HG03439 (cell line): Measurements from ENCODE around the gene SLC25A23.

Source experiments
- ATAC-seq: cut with Tn5 transposase; IDR thresholded peaks from one replicate; pipeline ENCODE4 v1.9.1; 2021; ENCODE audit warnings: mild to moderate bottlenecking, moderate library complexity; ENCODE audit not compliant: unreplicated experiment

The SLC25A23 gene

GRCh38 chr19:6425732-6426620 lies 33.6 kb downstream of the SLC25A23 start:
- ATAC-seq: no peak

GRCh38 chr19:6424939-6425731 lies 34.5 kb downstream of the SLC25A23 start:
- peak; percentile 85 for ATAC-seq

DNA sequence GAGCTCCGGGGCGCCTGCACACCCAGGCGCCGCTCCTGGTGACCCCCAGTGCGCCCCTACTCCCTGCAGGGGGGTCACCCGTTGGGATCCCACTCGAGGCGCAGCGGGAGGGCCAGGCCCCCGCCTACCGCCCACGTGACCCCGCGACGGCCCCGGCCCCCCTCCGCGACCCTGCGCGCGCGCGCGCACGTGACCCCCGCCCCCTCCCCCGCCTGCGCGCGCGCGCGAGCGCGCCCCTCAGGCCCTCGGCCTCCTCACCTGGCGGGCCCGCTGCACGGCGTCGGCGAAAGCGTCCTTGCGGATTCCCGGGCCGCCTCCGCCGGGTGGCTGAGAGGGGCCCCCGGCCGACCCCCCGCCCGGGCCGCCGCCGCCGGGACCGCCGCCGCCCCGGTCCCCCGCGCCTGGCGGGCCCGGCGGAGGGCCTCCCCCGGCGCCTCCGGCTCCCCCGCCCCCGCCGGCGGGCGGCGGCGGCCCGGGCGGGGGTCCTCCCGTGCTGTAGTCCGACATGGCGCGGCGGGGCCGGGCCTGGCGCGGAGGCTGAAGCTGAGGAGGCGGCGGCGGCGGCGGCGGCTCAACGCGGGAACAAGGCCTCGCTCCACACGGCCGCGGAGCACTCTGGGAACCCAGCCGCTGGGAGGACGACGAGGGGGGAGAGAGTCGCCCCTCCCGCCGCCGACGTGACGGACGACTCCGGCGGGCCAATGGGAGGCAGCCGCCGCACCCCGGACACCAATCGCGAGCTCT lies 35.2 kb downstream of the SLC25A23 start, which contains the start of gene KHSRP:
Gene KHSRP (minus strand): TSS at position 617 of the 744 bp plus-strand sequence. CDS start 110 bp downstream, at position 507.
- ATAC-seq: no peak

GRCh38 chr19:6423499-6424194 lies 35.9 kb downstream of the SLC25A23 start:
- no peak for ATAC-seq

DNA sequence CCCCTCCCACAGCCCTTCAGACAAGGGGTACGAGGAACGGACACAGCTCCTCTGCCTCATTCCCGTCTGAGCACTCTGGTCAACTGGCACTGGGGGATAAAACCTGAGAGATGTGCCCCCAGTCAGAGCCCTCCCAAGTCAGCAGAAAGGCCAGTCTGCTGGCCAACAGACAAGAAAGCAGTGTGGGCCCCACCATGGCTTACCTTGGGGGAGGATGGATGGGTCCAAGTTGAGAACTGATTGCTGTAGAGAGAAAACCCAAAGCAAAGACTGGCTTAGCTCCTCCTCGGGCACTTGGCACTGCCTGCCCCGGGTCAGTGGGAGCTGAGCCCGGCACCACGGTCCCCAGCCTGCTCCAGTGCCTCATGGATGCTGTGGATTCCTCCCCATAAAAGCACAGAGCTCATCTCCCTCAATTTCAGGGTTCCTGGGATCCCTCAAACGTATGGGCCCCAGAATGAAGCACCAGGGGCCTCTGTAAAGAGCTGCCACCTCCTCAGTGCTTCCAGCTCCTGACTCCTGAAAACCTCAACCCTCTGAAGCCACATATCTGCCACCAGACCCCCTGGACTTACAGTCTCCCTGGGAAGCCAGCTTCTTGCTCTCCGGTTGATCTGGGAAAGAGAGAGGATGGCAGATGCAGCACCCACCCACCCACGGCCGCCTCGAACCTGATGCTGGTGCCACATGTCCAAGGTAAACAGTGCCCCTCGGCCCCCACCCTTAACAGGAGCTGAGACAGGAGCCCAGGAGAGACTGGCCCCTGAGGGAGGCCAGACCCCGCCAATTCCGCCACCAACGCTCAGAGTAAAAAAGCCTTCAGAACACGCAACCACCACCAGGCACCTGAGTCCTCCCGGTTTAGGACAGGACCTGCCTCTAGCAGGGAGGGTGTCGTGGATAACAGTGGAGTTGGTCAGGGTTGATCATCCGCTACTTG lies 38.2 kb downstream of the SLC25A23 start:
- ATAC-seq: no peak

GRCh38 chr19:6418562-6418932 lies 41.0 kb downstream of the SLC25A23 start:
- no peak for ATAC-seq

- no peak for ATAC-seq
Measured at GRCh38 chr19:6417713-6418561, 41.7 kb downstream of the SLC25A23 start.

DNA sequence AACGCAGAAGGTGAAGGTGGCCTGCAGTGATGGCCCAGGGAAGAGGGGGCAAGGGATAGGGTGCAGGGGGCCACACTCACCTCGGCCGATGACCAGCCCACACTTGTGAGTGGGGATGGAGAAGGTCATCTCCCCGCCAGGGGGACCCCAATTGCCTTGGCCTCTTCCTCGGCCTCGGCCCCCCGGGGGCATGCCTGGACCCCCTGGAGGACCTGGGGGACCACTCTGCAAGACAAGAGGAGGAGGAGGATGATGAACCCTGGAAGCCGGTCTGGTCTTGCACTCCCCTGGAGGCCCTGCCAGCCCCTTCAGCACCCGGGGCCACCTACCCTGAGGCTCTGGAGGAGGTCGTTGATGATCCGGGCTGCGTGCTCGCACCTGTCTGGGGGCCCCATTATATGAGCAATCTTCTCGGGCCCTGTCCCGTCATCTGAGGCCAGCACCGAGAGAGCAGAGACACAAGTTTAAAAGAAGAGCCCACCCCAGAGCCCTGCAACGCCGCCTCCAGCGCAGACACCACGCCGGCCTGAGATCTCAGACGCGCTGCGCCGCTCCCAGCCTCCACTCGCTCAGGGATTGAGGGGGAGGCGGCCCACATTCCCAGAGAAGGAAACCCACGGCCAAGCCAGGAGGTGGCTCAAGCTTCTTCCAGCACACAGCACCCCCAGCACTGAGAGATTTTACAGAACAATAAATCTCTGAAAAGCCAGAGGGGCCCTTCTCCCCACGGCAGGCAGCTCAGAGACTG lies 42.8 kb downstream of the SLC25A23 start:
- ATAC-seq: no peak

DNA sequence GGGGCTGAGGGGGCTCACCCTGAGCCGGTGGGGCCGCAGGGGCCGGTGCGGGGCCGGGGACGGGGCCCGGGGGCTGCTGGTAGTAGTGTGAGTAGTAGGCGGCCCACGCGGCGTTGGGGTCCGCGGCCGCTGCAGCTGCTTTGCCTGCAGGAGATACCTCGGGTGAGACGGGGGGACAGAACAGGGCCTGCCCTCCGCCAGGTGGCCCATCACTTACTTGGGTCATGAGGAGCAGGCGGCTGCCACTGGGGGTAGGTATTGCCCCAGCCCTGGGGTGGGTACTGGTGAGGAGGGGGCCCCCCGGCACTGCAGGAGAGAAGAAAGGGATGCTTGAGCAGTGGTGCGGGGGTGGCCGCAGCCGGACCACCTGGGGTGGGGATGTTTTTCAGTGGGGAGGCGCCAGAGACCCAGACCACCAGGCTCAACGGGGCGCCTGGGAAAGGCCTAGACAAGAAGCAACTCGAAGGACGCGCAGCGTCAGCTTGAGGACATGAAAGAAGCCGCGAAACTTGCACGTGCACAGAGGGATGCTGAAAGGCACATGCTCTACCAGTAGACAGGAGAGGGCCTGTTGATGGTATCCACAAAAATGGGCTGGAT lies 43.9 kb downstream of the SLC25A23 start:
- no peak for ATAC-seq

- ATAC-seq: no peak
Measured at GRCh38 chr19:6414793-6415590, 44.6 kb downstream of the SLC25A23 start.

DNA sequence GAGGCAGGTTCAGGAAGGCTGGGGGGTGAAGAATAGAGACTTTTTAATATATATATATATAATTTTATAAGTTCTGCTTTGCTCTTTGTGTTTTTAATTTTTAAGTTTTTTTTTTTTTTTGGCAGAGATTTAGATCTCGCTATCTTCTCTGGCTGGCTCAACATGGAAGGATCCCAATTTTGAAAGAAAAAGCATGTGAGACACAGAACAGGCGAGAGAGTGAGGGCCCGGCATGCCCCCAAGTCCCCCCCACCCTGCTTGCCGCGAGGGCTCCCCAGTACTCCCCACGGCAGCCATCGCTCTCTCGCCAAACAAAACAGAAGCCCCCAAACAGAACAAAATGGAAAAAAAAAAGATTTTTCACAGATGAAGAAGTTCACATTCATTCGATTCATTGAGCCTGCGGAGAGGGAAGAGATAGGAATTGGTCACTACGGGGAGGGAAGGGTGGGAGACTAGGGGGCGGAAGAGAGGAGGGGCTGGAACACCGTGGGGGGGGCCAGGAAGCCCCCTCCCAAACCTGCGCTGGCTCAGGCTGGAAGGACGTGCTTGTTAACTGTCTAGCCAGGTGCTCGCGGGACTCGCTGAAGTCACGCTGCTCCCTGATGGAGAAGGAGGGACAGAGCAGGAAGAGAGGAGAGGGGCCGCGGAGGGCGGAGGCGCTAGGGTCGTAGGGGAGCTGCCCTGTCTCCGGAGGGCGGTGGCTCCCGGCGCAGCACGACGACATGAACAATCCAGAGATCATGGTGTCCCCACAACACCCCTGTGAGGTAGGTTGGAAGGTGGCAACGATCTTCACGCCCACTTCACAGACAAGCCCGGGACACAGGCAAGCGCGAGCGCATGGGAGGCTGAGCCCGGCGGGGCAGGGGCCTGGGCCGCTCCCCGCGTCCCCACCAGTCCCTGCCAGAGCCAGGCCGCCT lies 45.6 kb downstream of the SLC25A23 start:
- no peak for ATAC-seq

GRCh38 chr19:6413291-6413690 lies 46.3 kb downstream of the SLC25A23 start:
- no peak for ATAC-seq

DNA sequence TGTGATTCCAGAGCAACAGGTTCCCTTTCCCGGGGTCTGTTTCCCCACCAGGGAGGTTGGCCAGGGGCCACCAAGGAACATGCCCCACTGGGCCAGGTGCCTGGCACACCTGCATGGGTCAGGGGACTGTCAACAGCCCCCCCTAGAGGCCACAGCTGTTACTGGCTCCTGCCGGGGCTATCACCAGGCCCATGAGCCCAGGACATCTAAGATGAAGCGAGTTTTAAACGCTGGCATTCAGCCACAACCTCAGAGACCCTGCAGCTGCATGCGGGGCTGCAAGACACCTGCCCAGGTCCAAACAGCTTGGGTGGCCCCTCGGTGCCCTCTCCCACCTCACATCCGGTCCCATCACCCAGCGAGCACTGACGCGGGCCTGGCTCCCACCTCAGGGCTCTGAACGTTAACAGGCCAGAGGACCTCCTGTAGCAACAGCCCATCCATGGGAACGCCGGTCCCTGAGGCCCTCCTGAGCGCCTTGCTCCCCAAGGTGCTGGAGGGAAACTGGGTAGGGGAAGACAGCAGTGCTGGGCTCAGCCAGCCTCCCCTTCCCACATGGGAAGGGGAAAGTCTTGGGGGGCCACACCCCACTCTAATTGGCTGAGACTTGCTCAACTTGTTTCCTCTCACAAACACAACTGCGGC lies 47.0 kb downstream of the SLC25A23 start:
- ATAC-seq: no peak

GRCh38 chr19:6412061-6412446 lies 47.5 kb downstream of the SLC25A23 start:
- ATAC-seq: no peak

- ATAC-seq: no peak
Measured at GRCh38 chr19:6409346-6409745, 50.2 kb downstream of the SLC25A23 start.
